COLO829 (cell line): ENCODE measurements around the gene ZNF578.
"Not testable (repeated sequence)": the region's sequence is repeated elsewhere in the genome, so short reads cannot be mapped to it uniquely, and the experiment has no call there.

Source experiments
- DNase-seq: peaks from one replicate; pipeline ENCODE4 v3.0.0; 2012; ENCODE audit warnings: low spot score

The ZNF578 gene

DNA sequence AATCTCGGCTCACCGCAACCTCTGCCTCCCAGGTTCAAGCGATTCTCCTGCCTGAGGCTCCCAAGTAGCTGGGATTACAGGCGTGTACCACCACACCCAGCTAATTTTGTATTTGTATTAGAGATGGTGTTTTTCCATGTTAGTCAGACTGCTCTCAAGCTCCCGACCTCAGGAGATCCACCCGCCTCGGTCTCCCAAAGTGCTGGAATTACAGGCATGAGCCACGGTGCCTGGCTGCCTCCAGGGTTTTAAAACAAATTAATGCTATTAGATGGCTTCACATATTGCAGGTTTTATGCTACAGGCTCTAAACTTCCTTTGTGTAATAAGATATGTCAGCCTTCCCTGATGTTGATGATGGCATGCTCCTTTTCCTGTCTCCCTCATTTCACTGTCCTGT lies 108.3 kb downstream of the ZNF578 start:
- DNase-seq, result not testable (repeated sequence)
